ENCODE data around the gene B3GNT2. TPM values are rescaled to one million over a fixed set of nuclear protein-coding genes. Genes with fewer than 3 reads are reported as not detected.
A peak's percentile ranks its signal among the peaks of the same experiment; 100 is the strongest.
"Not testable (repeated sequence)": the region's sequence is repeated elsewhere in the genome, so short reads cannot be mapped to it uniquely, and the experiment has no call there.

B3GNT2 gene
- 19.2 and 21.7 TPM in 2 replicates for total RNA-seq

- Histone ChIP-seq H3K4me2 (ENCODE audit: insufficient read depth, low read length) (peak within 1 kb of the TSS; percentile 97), H3K4me1 (ENCODE audit: insufficient read depth, low read length) (peaks cover 16% of the 10 kb centered on the region), H2AFZ (ENCODE audit: low read length) (peak within 1 kb of the TSS; percentile 96), H4K20me1 (ENCODE audit: insufficient read depth, low read length) (peaks cover 18% of the 10 kb centered on the region), H3K9me3 (ENCODE audit: low read depth, low read length) (no peaks in the 10 kb centered on the region), H3K27ac (ENCODE audit: low read depth, low read length) (peak within 1 kb of the TSS; percentile 75), H3K4me3 (ENCODE audit: insufficient read depth, low read length) (peak within 1 kb of the TSS; percentile 97), H3K36me3 (ENCODE audit: insufficient read depth, low read length) (no peaks in the 10 kb centered on the region), H3K27me3 (ENCODE audit: insufficient read depth, low read length) (no peaks in the 10 kb centered on the region), H3K79me2 (ENCODE audit: insufficient read depth, low read length) (peaks cover 43% of the 10 kb centered on the region)
- no peak for TF ChIP-seq CTCF (IDR thresholded peaks at IDR 0.05; ENCODE audit: extremely low read depth, low read depth, low read length)
- DNase-seq (ENCODE audit: insufficient read length, low spot score, missing footprints), result peak; percentile 98
Measured at GRCh38 chr2:62195421-62196277, at the start of gene B3GNT2. TSS of gene B3GNT2 (plus strand) at chr2:62196115. CDS start at chr2:62222221, 26,106 bp downstream.

- not testable (repeated sequence) for H3K4me2 ChIP-seq (ENCODE audit: insufficient read depth, low read length); H3K27ac ChIP-seq (ENCODE audit: low read depth, low read length); H3K4me3 ChIP-seq (ENCODE audit: insufficient read depth, low read length)
Measured at GRCh38 chr2:62146790-62147189, 49.1 kb upstream of the B3GNT2 start.

GRCh38 chr2:62147610-62148301 lies 48.2 kb upstream of the B3GNT2 start:
- Histone ChIP-seq H3K9me3 (ENCODE audit: low read depth, low read length) (no peaks in the 10 kb centered on the region), H2AFZ (ENCODE audit: low read length) (no peak overlapping the region), H3K79me2 (ENCODE audit: insufficient read depth, low read length) (no peaks in the 10 kb centered on the region), H3K36me3 (ENCODE audit: insufficient read depth, low read length) (no peaks in the 10 kb centered on the region), H3K4me2 (ENCODE audit: insufficient read depth, low read length) (no peak overlapping the region), H3K27me3 (ENCODE audit: insufficient read depth, low read length) (no peaks in the 10 kb centered on the region), H3K4me1 (ENCODE audit: insufficient read depth, low read length) (peaks cover 18% of the 10 kb centered on the region), H4K20me1 (ENCODE audit: insufficient read depth, low read length) (no peaks in the 10 kb centered on the region), H3K27ac (ENCODE audit: low read depth, low read length) (peak overlapping the region; percentile 75), H3K4me3 (ENCODE audit: insufficient read depth, low read length) (no peak overlapping the region)
- DNase-seq (ENCODE audit: insufficient read length, low spot score, missing footprints), result no peak
- no peak for TF ChIP-seq CTCF (IDR thresholded peaks at IDR 0.05; ENCODE audit: extremely low read depth, low read depth, low read length)

More at GRCh38 chr2:62146790-62147189, 49.1 kb upstream of the B3GNT2 start:
- H3K36me3 ChIP-seq (ENCODE audit: insufficient read depth, low read length); H3K9me3 ChIP-seq (ENCODE audit: low read depth, low read length); H2AFZ ChIP-seq (ENCODE audit: low read length); DNase-seq (ENCODE audit: insufficient read length, low spot score, missing footprints); H3K79me2 ChIP-seq (ENCODE audit: insufficient read depth, low read length); H4K20me1 ChIP-seq (ENCODE audit: insufficient read depth, low read length); H3K27me3 ChIP-seq (ENCODE audit: insufficient read depth, low read length): not testable (repeated sequence)
- H3K4me1 ChIP-seq (ENCODE audit: insufficient read depth, low read length), result peaks cover 18% of the 10 kb centered on the region

GRCh38 chr2:62149708-62150107 lies 46.2 kb upstream of the B3GNT2 start:
- no peaks in the 10 kb centered on the region for H3K79me2 ChIP-seq (ENCODE audit: insufficient read depth, low read length)
- H3K27ac ChIP-seq (ENCODE audit: low read depth, low read length), result peak overlapping the region; percentile 31
- DNase-seq (ENCODE audit: insufficient read length, low spot score, missing footprints), result peak; percentile 94
- no peaks in the 10 kb centered on the region for H4K20me1 ChIP-seq (ENCODE audit: insufficient read depth, low read length)
- peaks cover 18% of the 10 kb centered on the region for H3K4me1 ChIP-seq (ENCODE audit: insufficient read depth, low read length)
- H3K9me3 ChIP-seq (ENCODE audit: low read depth, low read length), result no peaks in the 10 kb centered on the region
- no peaks in the 10 kb centered on the region for H3K36me3 ChIP-seq (ENCODE audit: insufficient read depth, low read length)
- no peaks in the 10 kb centered on the region for H3K27me3 ChIP-seq (ENCODE audit: insufficient read depth, low read length)
- peak overlapping the region; percentile 23 for H3K4me2 ChIP-seq (ENCODE audit: insufficient read depth, low read length)
- H3K4me3 ChIP-seq (ENCODE audit: insufficient read depth, low read length), result no peak overlapping the region
- H2AFZ ChIP-seq (ENCODE audit: low read length), result no peak overlapping the region
- no peak for TF ChIP-seq CTCF (IDR thresholded peaks at IDR 0.05; ENCODE audit: extremely low read depth, low read depth, low read length)

Measured in osteoblast (primary cell).